Stimulated activated CD8-positive, alpha-beta memory T cell treated with anti-CD3 and anti-CD28 coated beads, Interleukin-4, amount 100 ng/mL, for 48 hours (primary cell): Measurements from ENCODE around the gene ODC1.

Experiments used
- DNase-seq: peaks from one replicate; pipeline ENCODE4 v3.0.0-alpha.2; 2020

The ODC1 gene

DNA sequence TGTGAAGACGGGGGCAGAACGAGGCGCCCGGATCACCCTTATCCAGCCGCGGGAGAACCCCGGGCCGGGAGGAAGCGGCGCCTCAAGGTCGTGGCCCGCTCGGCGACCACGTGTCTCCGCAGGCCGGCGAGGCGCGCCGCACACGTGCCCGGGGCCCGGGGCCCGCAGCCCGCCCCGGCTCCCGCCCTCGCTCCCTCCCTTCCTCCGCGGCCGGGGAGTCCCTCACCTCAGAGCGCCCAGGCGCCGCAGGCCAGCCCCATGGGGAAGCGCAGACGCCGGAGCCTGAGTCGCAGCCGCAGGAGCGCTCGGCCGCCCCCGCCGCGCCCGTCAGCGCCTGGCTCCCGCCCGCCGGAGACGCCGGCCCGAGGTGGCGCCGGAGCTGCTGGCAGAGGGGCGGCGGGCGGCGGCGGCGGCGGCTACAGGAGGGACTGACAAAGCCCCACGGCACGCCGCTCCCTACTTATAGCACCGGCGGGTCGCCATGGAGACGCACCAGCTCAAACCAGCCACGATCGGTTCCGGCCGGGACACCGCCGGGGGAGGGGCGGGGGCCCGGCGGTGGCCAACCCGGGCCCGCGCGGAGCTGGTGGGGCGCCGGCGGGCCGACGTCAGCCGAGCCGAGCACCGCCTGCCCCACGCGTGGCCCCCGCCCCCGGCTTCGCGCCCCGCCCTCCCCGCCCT lies at the start of gene ODC1:
TSS of gene ODC1 (minus strand) at position 433 of the 681 bp plus-strand sequence. CDS start 3,295 bp downstream, outside the sequence.
- DNase-seq: peak; percentile 98

DNA sequence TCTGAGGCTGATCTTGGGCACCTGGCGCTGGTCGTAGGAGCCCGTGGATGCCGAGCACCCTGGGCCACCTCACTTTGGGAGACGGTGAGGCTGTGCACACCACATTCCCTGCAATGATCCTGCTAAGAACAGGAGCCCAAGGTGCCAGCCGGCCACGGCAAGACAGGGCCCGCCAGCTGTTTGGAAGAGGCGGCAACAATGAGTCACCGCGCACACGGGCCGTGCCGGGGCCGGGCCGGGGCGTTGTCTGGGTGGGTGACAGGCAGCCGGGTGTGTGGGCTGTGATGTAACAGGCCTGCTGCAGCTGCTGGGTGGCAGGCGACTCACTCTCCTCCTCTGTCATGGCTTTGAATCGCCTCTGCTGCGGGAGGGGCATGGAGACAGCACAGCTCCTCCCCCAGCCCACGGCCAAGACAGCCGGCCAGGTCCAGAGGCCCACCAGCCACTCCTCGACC lies 49.7 kb upstream of the ODC1 start:
- peak; percentile 70 for DNase-seq

DNA sequence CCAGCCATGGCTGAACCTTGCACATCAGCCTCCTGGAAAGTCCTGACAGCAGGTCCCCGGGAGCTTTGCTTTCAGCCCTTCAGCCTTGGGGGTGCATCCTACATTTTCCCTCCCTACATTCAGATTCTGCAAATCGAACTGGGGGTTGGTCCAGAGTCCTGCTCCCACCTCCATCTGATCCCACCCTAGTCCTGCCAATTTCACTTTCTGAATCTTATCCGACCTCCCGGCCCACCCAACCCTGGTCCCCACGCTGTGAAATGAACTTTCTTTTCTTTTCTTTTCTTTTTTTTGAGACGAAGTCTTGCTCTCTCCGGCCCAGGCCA lies 47.8 kb upstream of the ODC1 start:
- DNase-seq: no peak

DNA sequence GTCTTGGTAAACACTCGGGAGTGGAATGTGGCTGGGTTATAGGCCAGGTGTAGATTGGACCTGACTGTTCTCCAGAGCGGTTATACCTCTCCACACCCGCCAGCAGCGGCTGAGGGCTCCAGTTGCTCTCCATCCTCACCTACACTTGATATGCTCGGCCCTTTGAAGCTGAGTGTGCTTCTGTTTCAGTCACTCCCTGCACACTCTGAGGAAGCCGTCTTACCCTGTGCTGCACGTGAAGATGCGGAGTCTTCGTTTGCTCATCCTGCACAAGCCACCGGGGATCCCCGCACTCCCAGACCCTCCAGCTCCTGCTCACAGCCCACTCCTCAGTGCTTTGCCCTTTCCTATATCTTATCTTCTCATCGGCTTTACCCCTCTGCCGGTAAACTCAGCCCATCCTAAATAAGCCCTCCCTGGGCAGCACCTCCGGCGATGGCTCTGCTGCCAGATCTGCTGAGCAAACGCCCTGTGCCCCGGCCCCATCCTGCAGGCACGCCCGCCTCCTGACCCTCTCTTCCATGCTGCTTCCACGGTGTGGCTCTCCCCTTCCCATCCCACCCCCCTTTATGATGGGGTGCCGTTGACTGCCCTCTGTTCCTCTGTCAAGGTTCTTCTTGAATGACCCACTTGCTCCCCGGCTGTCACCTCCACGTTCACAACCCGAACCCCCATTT lies 47.3 kb upstream of the ODC1 start:
- DNase-seq: peak; percentile 18

DNA sequence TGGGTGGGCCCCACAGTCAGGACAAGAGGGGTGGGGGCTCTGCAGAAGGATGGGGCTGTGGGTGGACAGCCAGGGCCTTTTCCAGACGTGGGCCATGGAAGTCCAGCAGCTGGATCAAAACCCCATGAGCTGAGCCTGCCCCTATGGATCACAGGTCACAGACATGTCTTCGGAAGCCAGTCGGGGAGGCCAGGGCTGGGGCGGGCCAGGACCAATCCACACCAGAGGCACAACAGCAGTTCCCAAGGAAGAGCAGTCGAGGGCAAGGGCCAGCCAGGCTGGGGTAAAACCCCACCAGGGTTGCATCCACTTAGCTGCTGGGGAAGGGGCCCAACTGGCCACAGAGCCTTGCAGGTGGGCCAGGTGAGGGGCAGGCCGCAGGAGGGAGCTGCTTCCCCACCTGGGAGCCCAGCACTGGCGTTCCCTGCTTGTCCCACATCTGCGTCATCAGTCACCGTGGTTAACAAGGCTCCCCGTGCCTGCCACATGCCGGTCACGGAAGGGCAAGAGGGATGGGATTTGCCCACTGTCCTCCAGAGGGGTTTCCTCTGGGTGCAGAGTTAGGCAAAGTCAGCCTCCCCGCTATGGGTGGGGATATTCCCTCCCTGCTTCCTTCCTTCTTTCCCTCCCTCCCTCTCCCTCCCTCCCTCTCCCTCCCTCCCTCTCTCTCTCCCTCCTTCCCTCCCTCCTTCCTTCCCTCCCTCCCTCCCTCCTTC lies 46.4 kb upstream of the ODC1 start:
- DNase-seq: peak; percentile 16

DNA sequence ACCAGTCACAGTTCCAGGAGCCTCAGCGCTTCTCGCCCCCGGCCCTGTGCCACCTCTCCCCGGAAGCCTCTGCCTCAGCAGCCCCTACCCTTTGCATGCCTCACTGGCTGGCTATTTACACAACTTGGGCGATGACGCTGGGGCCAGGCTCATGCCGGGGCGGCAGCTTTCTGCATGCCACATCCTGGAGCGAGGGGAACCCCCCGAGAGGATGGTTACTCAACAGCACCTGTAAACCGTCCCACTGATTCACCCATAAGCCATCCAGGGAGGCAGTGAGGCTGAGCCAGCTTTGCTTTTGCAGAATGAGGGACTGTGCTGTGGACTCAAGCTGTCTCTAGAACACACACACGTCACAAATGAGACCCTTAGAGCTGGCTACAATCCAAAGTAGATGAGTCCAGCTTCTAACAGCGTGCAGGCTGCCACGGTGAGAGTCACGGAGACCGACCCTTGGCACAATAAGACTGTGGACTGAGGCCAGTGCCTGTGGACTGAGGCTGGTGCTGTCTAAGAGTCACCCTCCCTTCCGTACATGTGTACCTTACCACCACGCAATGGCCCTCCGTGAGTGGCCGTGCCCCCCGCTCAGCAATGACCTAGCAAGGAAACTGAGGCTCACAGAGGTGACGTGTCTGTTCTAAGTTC lies 45.6 kb upstream of the ODC1 start:
- DNase-seq: peak; percentile 87

DNA sequence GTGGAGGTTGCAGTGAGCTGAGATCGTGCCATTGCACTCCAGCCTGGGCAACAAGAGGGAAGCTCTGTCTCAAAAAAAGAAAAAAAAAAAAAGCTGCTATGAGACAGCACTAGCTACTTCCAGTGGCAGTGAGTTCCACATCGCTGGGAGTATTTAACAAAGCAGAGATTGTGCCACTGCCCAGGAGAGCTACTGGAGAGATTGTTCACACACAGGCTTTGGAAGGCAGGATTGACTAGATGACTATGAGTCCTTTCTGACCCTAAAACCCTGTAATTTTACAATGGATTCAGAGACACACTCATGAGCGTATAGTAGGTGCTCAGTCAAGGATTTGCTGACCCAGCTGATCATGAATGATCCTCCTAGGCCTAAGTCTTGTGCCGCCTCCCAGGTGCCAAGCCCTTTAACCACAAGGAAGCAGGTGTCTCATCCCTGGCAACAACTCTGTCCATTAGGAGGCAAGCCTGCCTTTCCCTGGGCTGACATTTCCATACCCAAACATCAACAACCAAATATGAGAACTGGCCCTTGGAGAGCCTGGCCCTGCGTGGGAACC lies 45.0 kb upstream of the ODC1 start:
- DNase-seq: no peak

DNA sequence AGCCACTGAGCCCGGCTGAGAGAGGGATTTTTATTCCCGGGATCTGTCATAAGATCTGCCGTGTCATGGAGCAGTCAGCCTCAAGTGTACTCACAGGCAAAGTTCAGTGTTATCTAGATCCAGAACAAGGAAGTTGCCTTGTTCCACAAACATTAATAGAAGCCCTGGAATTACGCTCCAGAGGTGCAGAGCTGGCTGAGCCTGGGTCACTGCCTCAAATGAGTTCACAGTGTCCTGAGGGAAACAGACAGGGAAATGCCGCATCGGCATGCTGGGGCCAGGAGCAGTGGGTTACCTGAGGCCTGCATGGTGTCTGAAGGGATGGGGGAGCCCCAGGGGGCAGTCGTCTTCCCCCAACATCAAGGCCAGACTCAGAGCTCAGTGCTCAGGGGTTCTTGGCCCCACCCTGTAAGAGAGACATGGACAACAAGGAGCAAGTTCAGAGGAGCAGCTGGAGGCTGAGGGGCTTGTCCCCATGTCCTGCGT lies 42.7 kb upstream of the ODC1 start:
- DNase-seq: peak; percentile 5

DNA sequence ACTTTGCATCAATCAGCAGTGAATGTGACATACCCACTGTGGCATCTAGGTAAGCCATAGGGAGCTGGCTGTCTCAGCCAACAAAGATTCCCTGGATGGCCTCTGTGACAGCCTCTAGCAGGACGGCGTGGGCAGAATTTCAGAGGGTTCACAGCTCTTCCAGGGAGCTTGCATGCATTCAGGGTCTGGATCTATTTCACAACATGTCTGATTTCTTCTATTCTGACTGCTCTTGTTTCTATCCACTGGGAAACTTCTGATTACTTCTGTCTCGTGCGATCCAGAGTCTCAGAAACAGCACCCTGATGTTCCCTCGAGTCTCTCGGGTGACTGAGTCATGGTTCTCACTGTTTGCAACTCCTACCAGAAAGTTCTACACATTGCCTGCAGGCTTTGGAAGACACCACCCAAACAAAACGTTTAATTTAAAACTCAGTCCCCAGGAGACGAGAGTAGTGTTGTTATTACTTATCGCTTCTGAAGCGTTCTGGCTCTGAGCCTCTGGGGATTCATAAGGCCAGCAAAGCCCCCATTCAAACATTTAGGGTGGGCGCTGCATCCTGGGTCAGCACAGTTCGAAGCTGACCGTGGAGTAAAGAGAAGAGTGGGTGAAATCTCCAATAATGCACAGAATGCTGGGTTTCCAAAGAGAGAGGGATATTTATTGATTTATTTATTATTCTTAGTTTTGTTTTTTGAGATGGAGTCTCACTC lies 41.9 kb upstream of the ODC1 start:
- DNase-seq: no peak

DNA sequence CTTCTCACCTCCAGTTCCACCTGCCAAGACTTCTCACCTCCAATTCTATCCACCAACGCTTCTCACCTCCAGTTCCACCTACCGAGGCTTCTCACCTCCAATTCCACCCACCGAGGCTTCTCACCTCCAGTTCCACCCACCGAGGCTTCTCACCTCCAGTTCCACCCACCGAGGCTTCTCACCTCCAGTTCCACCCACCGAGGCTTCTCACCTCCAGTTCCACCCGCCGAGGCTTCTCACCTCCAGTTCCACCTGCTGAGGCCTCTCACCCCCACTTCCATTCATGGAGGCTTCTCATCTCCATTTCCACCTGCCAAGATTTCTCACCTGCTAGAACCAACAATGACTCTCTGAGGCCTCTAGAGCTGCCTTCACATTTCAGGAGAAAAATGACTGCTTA lies 40.0 kb upstream of the ODC1 start:
- peak; percentile 19 for DNase-seq

DNA sequence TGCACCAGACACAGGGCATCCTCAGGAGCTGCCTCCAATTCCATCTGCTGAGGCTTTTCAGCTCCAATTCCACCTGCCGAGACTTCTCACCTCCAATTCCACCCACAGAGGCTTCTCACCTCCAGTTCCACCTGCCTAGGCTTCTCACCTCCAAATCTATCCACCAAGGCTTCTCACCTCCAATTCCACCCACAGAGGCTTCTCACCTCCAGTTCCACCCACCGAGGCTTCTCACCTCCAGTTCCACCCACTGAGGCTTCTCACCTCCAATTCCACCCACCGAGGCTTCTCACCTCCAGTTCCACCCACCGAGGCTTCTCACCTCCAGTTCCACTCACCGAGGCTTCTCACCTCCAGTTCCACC lies 39.6 kb upstream of the ODC1 start:
- peak; percentile 20 for DNase-seq

DNA sequence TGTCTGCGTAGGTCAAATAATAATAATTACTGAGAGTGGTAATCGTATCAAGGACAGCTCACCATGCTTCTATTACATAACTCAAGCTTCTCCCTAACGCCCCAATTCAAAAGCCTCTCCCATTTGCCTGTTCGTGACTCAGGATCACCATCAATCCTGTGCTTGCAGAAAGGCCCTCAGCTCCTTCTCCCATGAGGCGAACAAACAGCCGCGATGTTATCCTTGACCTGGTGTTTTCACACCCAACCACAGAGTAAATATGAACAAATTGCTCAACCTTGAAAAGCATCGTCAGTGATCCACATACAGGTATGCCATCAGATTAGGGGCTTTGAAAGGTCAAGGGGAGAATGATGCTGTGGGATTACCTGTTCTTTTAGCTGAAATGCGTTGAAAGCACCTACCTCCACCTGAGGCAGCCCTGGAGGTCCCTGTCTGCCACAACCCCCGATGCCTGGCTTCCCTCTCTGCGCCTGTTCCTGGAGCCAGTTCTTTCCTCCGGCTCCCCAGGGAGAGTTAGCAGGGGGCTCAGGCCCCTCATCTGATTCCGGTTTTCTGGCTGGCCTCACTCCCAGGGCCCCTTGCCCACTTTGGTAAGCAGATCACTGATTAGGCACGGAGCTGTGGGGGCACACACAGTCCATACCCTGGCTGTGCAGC lies 39.1 kb upstream of the ODC1 start:
- peak; percentile 20 for DNase-seq

DNA sequence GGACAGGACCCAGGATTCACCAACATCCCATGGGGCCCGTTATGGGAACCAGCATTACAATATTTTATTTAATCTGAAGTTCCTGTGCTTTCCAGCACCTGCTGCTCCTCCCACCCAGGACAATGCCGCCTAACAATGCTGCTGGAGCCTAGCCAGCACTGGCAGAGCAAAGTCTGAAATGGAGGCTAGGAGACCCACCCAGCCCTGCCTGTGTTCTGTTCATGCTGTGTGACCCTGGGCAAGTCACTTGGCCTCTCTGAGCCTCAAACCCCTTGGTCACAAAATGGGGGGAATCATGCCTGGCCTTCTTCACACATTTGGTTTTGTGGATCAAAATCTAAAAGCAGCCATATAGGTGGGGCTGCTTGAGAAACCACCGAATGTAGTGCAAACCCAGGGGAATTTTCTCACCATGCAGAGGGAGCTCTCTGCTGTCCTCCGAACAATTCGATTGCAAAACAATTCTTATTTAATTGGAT lies 38.5 kb upstream of the ODC1 start:
- DNase-seq: peak; percentile 14

DNA sequence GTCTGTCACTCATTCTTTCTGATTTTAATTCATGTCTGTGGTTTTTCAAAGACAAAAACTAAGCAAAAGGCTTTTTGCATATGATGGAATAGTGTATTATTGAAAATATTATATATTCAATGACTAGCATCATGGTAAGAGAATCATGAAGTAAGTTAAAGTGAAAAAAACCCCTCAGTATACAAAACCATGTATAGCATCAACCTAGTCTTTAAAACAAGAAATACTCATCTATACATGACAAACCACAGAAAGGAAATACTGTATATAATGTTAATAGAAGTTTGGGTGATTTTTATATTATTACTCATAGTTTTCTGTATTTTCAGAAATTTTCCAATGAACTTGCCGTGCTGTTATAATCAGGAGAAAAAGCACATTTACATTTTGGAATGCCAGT lies 38.0 kb upstream of the ODC1 start:
- DNase-seq: no peak

DNA sequence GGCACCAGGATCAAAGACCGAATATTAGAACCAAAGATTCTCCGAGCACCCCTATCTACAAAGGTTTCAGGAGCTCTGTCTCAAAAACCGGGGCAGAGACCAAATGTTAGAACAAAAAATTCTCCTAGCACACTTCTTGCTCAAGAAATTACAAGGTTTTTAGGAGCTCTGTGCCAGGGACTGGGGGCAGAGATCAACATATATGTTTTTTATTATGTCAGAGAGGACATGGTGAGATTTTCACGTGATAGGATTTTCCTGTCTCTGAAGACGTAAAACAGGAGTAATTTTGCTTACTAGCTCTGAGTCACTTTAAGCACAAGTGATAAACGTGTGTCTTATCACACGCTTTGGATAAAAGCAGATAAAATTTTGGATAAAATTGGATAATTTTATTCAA lies 34.8 kb upstream of the ODC1 start:
- DNase-seq: no peak

DNA sequence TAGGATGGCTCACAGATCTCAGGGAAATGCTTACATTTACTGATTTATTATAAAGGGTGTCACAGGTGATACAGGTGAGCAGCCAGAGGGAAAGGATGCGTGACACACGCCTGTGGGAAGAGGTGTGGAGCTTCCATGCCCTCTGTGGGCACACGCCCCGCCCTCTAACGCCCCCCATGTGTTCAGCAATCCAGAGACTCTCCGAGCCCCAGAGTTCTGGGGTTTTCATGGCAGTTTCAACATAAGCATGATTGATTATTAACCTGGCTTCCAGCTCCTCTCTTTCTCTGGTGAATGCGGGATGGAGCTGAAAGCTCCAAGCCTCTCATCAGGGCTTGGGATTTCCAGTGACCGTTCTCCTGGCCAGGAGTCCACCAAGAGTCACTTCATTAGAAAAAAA lies 34.3 kb upstream of the ODC1 start:
- DNase-seq: no peak

DNA sequence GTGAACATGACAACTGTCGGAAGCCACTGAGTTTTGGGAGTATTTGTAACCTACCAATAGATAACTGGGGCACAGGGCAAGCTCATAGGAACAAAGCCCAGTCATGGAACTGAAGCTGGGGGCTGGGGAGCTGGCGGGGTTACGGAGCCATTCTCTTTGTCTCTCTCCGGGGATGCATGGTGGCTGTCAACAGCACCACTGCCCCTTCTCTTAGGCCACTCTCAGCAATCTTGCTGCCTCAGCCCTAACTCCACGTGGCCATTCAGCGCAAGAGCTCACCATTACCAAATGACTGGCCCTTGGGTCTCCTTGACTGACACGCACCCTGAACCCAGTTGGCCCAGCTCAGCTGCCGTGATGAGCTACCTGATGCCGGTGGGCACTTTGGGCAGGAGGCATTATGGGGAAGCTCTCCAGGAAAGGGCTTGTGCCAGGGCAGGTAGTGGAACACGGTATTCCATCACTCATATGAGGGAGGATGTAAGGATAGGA lies 33.6 kb upstream of the ODC1 start:
- DNase-seq: no peak

DNA sequence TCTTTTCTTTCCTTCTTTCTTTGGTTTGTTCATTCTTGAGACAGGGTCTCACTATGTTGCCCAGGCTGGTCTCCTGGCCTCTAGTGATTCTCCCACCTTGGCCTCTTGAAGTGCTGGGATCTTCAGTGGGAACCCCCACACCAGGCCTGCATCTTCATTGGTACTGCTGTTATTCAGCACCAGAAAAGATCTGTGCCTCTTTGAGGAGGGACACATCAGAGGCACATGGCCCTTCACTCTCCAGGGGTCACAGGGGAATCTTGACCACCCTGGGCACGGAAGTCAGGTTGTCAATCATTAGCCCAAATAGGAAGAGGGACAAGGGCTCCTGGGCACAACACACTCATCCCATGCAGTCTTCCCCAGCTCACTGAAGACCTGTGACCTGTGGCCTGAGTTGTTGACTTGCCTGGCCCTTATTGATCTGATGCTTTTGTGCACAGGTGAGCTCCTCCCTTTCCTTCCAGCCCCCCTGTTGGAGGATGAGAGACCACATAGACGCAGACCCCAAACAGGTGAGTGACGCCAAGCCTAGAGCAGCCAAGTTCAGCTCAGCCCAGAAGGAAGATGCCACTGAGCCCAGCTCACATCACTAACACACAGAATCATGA lies 33.0 kb upstream of the ODC1 start:
- no peak for DNase-seq

DNA sequence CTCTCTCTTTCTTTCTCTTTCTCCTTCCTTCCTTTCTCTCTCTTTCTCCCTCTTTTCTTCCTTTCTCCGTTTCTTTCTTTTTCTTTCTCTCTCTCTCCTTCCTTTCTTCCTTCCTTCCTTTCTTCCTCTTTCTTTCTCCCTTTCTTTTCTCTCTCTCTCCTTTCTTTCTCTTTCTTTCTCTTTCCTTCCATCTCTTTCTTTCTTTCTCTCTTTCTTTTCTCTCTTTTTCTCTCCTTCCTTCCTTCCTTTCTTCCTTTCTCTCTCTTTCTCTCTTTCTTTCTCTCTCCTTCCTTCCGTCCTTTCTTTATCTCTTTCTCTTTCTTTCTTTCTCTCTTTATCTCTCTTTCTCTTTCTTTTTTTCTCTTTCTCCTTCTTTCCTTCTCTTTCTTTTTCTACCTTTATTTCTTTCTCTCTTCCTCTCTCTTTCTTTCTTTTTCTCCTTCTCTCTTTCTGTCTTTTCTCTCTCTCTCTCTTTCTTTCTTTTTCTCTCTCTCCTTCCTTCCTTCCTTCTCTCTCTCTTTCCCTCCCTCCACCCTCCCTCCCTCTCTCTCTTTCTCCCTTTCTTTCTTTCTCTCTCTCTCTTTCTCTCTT lies 32.3 kb upstream of the ODC1 start:
- DNase-seq: no peak

DNA sequence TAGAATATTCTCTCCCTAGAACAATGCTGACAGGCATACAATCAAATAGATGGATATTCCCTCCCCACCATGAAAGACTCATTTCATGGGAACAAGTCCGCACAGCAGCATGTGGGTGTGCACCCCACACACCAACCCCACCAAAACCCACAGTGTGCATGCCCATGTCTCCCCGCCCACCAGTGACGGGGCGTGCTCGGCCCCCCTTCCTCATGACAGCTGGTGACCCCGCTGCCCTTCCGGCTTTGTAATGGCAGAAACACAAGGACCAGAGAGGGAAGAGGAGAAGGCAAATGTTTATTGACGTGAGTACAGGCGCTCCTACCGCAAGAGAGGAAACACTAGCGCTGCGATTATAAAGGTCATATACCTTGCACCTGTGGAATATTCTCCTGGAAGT lies 30.8 kb upstream of the ODC1 start:
- no peak for DNase-seq

DNA sequence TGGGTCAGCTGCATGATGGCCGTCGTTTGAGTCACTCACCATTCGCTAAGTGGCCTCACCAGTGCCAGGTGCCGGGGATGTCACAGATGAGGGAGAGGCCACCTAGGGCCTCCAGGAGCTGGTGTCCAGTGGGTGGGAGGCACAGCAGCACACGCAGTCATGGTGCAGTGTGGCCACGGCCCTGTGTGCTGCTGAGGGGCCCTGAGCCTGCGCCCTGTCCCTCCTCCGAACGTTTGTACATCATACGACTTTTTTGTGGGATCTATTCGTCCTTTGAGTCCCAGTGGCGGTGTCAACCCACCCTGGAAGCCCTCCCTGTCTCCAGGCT lies 30.1 kb upstream of the ODC1 start:
- no peak for DNase-seq
